Activated CD8-positive, alpha-beta memory T cell treated with anti-CD3 and anti-CD28 coated beads, Interleukin-2, amount 50 U/mL, for 48 hours (primary cell): ENCODE measurements around the gene LMO4.

ENCODE experiments used
- DNase-seq: peaks from one replicate; pipeline ENCODE4 v3.0.0-alpha.2; 2020

Gene LMO4

GRCh38 chr1:87328272-87329050 is at the start of gene LMO4:
Gene LMO4 (plus strand): TSS chr1:87328880. CDS start chr1:87332016, 3,136 bp downstream.
- peak; percentile 90 for DNase-seq

- DNase-seq: no peak
Measured at GRCh38 chr1:87279536-87279875, 49.2 kb upstream of the LMO4 start.

GRCh38 chr1:87279966-87280535 is 48.6 kb upstream of the LMO4 start:
- no peak for DNase-seq

GRCh38 chr1:87284456-87285240 is 44.0 kb upstream of the LMO4 start:
- DNase-seq: no peak

- DNase-seq: no peak
Measured at GRCh38 chr1:87291107-87291506, 37.6 kb upstream of the LMO4 start.

- DNase-seq: peak; percentile 80
Measured at GRCh38 chr1:87292684-87293493, 35.8 kb upstream of the LMO4 start.

- no peak for DNase-seq
Measured at GRCh38 chr1:87294633-87295032, 34.0 kb upstream of the LMO4 start.

- DNase-seq: no peak
Measured at GRCh38 chr1:87295445-87296110, 33.1 kb upstream of the LMO4 start.

- no peak for DNase-seq
Measured at GRCh38 chr1:87296206-87296605, 32.5 kb upstream of the LMO4 start.

- DNase-seq: no peak
Measured at GRCh38 chr1:87299661-87300060, 29.0 kb upstream of the LMO4 start.

- DNase-seq: no peak
Measured at GRCh38 chr1:87300628-87301027, 28.1 kb upstream of the LMO4 start.

- no peak for DNase-seq
Measured at GRCh38 chr1:87305151-87305550, 23.5 kb upstream of the LMO4 start.

- DNase-seq: no peak
Measured at GRCh38 chr1:87305762-87306161, 22.9 kb upstream of the LMO4 start.

GRCh38 chr1:87307306-87307705 is 21.4 kb upstream of the LMO4 start:
- no peak for DNase-seq

- no peak for DNase-seq
Measured at GRCh38 chr1:87307931-87308330, 20.7 kb upstream of the LMO4 start.

GRCh38 chr1:87314091-87314490 is 14.6 kb upstream of the LMO4 start:
- DNase-seq: no peak

GRCh38 chr1:87318056-87318650 is 10.5 kb upstream of the LMO4 start:
- no peak for DNase-seq

- DNase-seq: no peak
Measured at GRCh38 chr1:87318806-87319205, 9.9 kb upstream of the LMO4 start.

- DNase-seq: no peak
Measured at GRCh38 chr1:87325982-87326738, 2.5 kb upstream of the LMO4 start.

GRCh38 chr1:87327376-87328271 is 1.1 kb upstream of the LMO4 start:
- no peak for DNase-seq
